Astrocyte (in vitro differentiated cells and primary cell): ENCODE results near the gene LRRK1.

Experiments used
- CTCF ChIP-seq: IDR thresholded peaks from 2 replicates; pipeline ENCODE4 v1.5.1; 2011; ENCODE audit warnings: low read depth, mild to moderate bottlenecking, inconsistent platforms, low read length, moderate library complexity; ENCODE audit not compliant: insufficient read depth
- EZH2 ChIP-seq: IDR thresholded peaks from 2 replicates; pipeline ENCODE4 v1.6.1; 2012; ENCODE audit warnings: mild to moderate bottlenecking, low read length, inconsistent platforms; ENCODE audit not compliant: insufficient read depth

- TF ChIP-seq CTCF = no peak
- no peak for TF ChIP-seq EZH2
These were observed 139.6 kb downstream of the LRRK1 start for GRCh38 chr15:101058735-101059134.
